NCI-H345 (cell line): ENCODE data around the gene MYDGF.

Experiments used
- DNase-seq: peaks from one replicate; lab custom pipeline; 2025; lab: John Stamatoyannopoulos, UW

The MYDGF gene

DNA sequence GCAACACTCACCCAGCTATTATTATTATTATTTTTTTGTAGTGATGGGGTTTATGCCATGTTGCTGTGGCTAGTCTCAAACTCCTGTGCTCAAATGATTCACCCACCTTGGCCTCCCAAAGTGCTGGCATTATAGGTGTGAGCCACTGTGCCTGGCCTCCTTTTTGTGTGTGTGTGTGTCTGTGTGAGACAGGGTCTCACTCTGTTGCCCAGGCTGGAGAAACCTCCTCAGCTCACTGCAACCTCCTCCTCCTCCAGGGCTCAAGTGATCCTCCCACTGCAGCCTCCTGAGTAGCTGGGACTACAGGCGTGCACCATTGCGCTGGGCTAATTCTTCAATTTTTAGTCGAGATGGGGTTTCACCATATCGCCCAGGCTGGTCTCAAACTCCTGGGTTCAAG, 3.6 kb upstream of the MYDGF start:
- DNase-seq: no peak

GRCh38 chr19:4673216-4673615, 3.1 kb upstream of the MYDGF start:
- no peak for DNase-seq

- DNase-seq: no peak
Observed at GRCh38 chr19:4671185-4671851, 1.2 kb upstream of the MYDGF start.

DNA sequence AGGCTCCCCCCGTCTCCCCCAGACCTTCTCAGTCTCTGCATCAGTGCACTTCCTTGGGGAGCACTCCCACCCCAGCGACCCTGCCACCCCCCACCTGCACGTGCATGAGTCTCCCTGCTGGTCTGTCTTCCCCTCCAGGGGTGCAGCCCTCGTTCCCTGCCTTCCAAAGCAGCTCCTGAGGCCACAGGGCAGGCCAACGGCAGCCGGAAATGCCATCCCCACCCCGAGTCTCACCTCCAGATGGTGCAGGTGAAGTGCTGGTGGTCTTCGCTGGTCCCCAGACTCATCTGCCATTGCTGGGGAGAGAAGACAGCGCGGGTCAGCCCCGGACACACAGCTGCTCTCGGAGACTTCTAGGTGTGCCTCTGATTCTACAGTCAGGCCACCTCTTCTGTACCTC, 5.5 kb downstream of the MYDGF start:
- DNase-seq: no peak

DNA sequence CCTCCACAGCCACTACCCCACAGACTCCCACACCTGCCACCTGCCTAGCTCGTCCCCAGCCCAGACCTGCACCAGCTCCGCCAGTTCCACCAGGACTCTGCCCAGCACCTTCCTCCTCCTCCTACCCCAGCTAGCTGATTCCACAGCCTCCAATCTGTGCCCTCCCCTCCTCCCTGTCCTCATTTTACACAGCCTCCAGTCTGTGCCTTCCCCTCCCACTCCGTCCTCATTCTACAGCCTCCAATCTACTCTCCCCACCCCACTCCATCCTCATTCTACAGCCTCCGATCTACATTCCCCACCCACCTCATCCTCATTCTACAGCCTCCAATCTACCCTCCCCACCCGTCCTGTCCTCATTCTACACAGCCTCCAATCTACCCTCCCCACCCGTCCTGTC, 7.3 kb downstream of the MYDGF start:
- DNase-seq: no peak

DNA sequence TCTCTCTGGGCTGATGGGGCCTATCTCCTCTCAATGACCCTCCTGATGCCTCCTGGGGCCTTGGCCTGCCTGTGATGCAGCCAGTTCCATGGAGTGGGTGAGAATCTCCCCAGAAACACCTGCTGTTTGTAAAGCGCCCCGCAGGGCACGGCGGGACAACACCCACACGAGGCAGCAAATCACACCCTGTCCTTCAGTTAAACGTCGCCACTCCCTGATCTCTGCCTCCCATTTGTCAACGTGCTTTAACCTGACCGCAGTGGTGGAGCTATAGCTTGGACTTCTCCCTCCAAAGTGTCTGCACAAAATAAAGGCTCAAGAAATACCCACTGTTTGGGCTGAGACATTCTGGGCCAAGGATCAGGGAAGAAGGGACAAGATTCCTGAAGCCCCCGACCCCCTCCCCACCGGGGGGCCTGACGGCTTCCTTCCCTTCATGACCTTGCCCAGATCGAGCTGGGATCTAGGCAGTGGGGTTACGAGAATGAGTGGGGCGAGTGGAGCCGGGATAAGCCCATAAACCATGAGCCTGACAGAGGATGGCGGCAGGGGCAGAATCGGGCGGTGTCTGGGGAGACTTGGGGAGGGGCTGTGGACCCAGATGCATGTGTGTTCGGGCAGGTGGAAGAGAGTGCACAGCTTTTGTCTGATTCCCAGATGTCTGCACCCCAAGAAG, 8.0 kb downstream of the MYDGF start:
- DNase-seq: no peak

- DNase-seq: no peak
Observed at GRCh38 chr19:4660993-4661392, 9.1 kb downstream of the MYDGF start.

DNA sequence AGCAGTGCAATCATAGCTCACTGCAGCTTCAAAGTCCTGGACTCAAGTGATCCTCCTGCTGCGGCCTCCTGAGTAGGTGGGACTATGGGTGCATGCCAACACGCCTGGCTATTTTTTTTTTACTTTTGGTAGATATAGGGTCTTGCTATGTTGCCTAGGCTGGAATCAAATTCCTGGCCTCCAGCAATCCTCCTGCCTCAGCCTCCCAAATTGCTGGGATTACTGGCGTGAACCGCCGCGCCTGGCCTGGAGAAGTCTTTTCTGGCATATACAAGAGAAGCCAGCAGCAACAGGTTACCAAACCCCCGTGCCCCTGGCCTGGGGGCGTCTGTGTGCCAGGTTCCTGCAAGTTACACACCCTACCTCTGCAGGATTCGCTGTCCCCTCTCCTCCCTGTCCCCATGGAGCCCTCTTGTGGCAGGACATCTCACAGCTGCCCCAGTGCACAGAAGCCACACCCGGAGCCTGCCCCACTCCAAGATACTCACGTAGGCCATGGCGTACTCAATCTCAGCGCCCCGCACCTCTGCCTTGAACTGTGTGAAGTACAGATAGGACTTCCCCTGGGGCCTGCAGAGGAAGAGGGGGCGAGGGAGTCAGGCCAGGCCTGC, 9.9 kb downstream of the MYDGF start:
- no peak for DNase-seq

- DNase-seq: no peak
Observed at GRCh38 chr19:4657835-4658234, 12.3 kb downstream of the MYDGF start.

DNA sequence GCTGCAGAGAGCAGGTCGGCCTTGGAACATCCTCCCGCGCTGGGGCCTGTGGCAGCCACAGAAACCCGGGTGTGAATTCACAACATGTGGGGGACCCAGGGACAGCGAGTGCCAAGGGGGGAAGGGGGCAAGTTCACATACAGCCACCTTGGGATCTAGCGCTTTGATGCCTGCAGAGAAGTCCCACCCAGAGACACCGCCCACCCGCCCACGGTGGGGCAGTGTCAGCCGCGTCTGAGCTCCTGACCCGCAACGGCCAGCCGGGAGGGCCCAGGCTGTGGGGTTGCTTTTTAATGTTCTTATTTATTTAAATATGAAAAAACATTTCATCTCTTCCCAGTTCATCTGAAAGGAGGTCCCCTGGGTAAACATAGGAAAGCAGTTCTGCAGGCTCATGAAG, 12.9 kb downstream of the MYDGF start:
- no peak for DNase-seq

DNA sequence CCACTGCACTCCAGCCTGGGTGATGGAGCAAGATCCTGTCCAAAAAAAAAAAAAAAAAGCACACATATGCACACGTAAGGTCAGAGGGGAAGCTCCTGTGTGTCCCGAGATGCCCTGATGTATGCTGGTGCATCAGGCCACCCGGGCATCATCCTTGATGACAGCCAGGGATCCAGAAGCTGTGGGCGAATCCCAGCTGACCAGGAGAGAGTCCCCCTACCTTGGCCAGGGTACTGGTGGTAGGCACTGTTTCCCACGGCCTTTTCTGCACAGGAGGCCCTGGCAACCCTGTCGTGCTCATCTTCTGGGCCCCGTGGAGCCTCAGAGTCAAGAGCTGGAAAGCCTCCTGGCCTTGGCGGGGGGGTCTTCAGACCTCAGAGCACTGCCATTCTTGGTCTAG, 14.0 kb downstream of the MYDGF start:
- no peak for DNase-seq

GRCh38 chr19:4654437-4655361, 15.4 kb downstream of the MYDGF start:
- no peak for DNase-seq

DNA sequence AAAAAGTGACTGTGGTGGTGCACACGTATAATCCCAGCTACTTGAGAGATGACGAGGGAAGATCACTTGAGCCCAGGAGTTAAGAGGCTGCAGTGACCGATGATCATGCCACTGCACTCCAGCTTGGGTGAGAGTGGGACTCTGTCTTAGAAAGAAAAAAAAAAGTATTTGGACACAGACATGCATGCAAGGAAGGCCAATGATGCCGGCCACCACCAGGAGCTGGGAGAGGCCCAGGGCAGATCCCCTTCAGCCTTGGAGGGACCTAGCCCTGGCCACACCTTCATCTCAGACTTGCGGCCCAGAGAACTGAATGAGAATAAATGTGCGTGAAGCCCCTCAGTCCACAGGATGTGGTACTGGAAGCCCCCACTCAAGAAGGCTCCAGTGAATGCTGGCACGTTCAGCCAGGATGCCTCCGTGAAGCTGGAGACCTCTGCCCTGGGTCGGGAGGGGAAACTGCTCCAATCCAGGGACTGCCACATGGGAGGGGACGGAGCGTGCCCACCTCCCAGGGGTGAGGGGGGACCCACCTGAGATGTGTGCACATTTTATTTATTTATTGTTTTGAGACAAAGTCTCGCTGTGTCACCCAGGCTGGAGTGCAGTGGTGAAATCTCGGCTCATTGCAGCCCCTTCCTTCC, 16.2 kb downstream of the MYDGF start:
- no peak for DNase-seq

DNA sequence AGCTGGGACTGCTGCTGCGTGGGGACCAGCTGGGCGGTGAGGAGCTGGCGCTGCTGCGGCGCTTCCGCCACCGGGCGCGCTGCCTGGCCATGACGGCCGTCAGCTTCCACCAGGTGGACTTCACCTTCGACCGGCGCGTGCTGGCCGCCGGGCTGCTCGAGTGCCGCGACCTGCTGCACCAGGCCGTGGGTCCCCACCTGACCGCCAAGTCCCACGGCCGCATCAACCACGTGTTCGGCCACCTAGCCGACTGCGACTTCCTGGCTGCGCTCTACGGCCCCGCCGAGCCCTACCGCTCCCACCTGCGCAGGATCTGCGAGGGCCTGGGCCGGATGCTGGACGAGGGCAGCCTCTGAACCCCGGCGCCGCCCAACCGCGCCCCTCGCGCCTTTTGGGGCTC, 18.1 kb downstream of the MYDGF start:
- no peak for DNase-seq

DNA sequence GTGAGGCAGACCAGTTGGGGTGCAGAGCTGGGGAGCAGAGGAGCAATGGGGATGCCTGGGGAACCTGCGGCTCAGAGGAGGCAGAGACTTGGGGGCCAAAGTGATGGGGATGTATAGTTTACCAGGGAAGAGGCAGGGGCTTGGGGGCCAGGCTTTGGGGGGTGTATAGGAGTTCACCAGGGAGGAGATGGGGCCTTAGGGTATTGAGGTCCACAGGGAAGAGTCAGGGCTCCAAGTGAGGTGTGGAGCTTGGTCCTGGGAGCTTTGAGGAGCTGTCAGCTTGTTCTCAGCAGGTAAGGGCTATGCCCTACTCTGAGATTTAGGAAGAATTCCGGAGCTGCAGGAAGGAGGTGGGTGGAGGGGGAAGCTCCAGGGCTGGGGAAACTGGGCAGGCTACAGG, 20.0 kb downstream of the MYDGF start:
- DNase-seq: no peak

DNA sequence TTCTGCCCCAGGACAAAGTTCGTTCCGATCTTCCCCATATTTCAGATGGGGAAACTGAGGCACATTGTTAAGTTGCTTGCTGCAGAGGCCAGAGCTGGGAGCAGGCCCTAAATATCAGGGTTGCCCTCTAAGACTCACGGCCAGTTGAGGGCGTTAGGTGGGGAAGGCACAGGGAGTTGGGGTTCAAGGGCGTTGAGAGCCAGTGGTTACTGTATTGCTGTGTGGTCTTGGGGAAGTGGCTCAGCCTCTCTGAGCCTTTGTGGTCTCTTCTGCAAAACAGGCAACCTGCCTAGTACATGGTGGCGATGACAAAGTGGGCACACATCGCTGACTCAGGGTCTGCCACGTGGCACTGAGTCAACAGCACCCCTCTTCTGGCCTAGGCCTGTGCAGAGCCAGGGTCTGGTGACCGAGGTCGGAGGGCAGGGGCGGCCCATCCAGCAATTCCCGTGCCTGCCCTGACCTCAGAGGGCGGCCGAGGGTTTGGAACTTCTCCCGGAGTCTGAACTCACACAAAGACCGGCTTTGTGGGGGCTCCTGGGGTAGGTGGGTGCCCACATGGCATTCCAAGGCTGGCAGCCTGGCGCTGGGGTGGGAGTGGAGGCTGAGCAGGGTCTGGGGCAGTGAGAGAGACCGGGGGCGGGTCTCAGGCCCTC, 20.6 kb downstream of the MYDGF start:
- no peak for DNase-seq

DNA sequence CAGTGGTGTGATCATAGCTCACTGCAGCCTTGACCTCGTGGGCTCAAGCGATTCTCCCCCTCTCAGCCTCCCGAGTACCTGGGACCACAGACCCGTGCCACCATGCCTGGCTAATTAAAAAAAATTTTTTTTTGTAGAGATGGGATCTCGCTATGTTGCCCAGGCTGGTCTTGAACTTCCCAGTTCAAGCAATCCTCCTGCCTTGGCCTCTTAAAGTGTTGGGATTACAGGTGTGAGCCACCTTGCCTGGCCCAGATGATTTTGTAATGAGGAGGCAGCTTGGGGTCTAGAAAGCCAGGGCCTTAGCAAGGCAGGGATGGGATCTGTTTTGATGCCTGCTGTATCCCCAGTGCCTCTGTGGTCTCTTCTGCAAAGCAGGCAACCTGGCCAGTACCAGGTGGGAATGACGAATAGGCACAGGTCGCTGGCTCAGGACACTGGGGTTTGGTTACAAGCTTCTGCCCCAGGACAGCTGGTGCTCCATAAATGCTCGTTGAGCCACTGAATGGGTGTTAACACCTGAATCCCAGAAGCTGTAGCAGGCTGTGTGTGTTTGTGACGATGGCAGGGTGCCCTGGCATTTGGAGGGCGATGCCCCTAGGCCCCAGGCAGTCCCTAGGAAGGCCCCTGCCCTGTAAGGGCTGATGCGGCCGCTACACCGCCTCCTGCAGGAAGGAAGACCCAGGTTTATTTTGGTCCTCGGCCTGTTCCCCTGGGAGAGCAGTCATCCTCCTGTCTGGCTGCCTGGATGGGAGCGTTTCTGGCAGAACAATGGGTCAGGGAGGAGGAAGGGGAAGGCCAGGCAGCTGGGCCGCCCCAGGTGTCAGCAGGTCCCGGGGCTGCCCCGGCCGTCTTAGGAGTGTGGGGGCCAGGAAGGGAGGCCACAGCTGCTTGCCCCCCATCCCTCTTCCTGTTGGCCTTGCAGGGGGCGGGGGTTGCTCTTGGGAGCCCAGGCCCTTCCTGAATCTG, 22.2 kb downstream of the MYDGF start:
- no peak for DNase-seq

GRCh38 chr19:4645718-4646117, 24.4 kb downstream of the MYDGF start:
- no peak for DNase-seq

DNA sequence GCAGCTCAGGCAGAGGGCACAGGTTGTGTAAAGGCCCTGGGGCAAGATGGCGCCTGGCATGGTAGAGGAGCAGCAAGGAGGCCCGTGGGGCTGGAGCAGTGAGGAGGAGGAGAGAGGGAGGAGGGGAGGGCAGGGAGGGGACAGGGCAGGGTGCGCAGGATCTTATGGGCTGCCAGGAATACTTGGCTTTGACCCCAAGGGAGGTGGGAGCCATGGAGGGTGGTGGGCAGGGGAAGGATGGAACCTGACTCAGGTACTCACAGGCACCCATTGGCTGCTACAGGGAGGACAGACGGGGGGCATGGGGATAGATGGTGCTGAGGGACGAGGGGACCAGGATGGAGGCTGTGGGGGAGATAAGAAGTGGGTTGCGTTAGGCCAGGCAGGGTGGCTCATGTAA, 27.5 kb downstream of the MYDGF start:
- no peak for DNase-seq

GRCh38 chr19:4641132-4641531, 29.0 kb downstream of the MYDGF start:
- no peak for DNase-seq
